ENCODE results near the gene CEP112.

Gene CEP112

GRCh38 chr17:65973237-65973636, 218.7 kb downstream of the CEP112 start:
- no peak for TF ChIP-seq CTCF (IDR thresholded peaks at IDR 0.05; ENCODE audit: borderline replicate concordance, insufficient read depth, low read depth, low read length)
- H3K4me3 ChIP-seq (ENCODE audit: low read depth, low read length): no peak overlapping the region

- no peak for TF ChIP-seq CTCF (IDR thresholded peaks at IDR 0.05; ENCODE audit: borderline replicate concordance, insufficient read depth, low read depth, low read length)
- no peak overlapping the region for H3K4me3 ChIP-seq (ENCODE audit: low read depth, low read length)
Observed at GRCh38 chr17:65967372-65967771, 224.6 kb downstream of the CEP112 start.

GRCh38 chr17:65966072-65966695, 225.7 kb downstream of the CEP112 start:
- H3K4me3 ChIP-seq (ENCODE audit: low read depth, low read length): no peak overlapping the region
- no peak for TF ChIP-seq CTCF (IDR thresholded peaks at IDR 0.05; ENCODE audit: borderline replicate concordance, insufficient read depth, low read depth, low read length)

GRCh38 chr17:65963179-65963578, 228.8 kb downstream of the CEP112 start:
- H3K4me3 ChIP-seq (ENCODE audit: low read depth, low read length): no peak overlapping the region
- TF ChIP-seq CTCF (IDR thresholded peaks at IDR 0.05; ENCODE audit: borderline replicate concordance, insufficient read depth, low read depth, low read length): no peak

- no peak for TF ChIP-seq CTCF (IDR thresholded peaks at IDR 0.05; ENCODE audit: borderline replicate concordance, insufficient read depth, low read depth, low read length)
- no peak overlapping the region for H3K4me3 ChIP-seq (ENCODE audit: low read depth, low read length)
Observed at GRCh38 chr17:65959630-65960029, 232.3 kb downstream of the CEP112 start.

- TF ChIP-seq CTCF (IDR thresholded peaks at IDR 0.05; ENCODE audit: borderline replicate concordance, insufficient read depth, low read depth, low read length): no peak
Observed at GRCh38 chr17:65956814-65957213, 235.1 kb downstream of the CEP112 start.

GRCh38 chr17:65954148-65954449, 237.8 kb downstream of the CEP112 start:
- no peak overlapping the region for H3K4me3 ChIP-seq (ENCODE audit: low read depth, low read length)
- no peak for TF ChIP-seq CTCF (IDR thresholded peaks at IDR 0.05; ENCODE audit: borderline replicate concordance, insufficient read depth, low read depth, low read length)

More at GRCh38 chr17:65956814-65957213, 235.1 kb downstream of the CEP112 start:
- no peak overlapping the region for H3K4me3 ChIP-seq (ENCODE audit: low read depth, low read length)
